ENCODE data around the gene ACBD4.

ACBD4 gene

DNA sequence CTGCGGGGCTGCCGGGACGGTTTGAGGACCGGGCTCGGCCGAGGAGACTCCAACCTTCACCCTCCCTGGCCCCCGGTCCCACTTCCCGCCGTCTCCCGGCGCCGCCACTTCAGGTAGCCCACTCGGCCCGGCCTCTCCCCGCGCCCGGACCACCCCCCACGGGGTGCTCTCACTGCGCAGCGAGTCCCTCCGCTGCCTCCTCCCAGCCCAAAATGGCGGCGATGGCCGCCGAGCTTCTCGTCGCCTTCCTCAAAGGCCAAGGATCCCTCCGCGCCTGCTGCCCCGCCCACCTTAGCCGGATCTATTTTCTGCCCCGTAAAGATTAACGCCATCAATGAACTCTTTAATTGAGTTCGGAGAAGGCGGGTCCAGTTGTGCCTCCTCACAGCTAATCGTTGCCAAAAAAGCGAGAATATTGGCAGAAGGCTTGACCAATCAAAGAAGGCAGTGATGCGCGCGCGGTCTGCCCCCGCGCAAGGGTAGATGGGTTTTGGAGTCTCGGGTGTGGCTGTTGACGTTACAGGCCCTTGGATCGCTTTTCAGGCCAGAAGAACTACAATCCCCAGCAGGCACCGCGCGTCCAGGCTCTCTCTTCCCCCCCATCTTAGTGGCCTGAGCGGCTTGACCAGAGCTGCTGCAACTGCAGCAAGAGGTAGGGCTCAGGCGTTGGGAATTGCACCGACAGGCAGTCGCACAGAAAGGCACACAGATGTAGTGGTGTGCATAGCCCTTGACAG lies 26.0 kb downstream of the ACBD4 start, which contains the start of gene HEXIM2:
Gene HEXIM2 (plus strand): TSS at position 588 of the 737 bp plus-strand sequence. CDS start 919 bp downstream, outside the sequence.
- peak; percentile 99 for DNase-seq

DNA sequence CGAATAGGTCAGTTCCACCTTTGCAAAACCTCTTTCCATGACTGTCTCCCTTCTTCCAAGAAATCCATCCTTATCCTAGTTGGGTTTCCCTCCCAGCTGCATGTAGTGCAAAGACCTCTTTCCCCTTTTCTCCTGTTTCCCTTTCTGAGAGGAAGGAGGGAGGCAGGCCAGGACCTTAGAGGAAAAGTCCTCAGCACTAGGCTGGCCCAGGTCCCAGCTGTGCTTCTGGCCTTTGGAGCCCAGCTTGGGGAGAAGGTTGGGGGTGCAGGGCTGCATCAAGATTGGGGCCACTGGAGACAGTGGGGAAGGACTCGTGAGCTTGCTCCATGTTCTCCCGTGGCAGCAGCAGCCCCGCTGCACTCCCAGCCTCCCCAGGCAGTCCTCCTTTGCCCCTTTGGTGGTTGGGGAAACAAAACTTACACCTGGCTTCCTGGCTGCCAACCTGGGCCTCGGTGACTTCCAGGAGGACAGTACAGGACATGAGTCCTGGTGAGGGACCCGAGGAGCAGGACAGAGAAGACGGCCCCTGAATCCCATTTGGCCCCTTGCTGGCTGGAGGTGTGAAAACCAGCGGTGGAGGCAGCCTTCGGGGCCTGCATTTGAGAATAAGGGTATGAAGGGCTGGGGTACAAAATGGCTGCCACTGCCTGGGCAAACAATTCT lies 26.7 kb downstream of the ACBD4 start:
- DNase-seq, result no peak

DNA sequence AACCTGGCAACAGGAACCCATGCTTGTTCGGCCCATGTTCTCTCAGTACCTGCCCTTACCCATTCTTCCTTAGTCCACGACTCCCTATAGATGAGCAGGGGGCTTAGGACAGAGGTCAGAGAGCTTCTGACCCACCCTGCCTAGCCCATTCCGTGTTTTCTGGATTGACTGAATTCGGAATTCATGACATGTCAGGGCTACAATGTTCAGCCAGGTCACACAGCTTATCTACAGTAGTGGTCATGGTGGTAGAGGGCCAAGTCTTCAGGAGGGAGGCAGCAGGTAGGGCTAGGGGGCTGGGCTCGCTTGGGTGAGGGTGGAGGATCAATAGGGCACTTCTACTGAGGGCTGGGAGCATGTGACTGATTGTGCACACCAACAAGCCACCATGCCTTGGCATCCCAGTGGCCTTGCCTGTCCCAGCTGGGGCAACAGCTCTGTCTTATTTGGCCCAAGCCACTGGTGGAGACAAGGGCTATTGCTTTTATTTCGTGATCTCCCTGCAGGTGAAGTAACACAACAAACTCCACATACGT lies 29.3 kb downstream of the ACBD4 start:
- DNase-seq, result no peak

DNA sequence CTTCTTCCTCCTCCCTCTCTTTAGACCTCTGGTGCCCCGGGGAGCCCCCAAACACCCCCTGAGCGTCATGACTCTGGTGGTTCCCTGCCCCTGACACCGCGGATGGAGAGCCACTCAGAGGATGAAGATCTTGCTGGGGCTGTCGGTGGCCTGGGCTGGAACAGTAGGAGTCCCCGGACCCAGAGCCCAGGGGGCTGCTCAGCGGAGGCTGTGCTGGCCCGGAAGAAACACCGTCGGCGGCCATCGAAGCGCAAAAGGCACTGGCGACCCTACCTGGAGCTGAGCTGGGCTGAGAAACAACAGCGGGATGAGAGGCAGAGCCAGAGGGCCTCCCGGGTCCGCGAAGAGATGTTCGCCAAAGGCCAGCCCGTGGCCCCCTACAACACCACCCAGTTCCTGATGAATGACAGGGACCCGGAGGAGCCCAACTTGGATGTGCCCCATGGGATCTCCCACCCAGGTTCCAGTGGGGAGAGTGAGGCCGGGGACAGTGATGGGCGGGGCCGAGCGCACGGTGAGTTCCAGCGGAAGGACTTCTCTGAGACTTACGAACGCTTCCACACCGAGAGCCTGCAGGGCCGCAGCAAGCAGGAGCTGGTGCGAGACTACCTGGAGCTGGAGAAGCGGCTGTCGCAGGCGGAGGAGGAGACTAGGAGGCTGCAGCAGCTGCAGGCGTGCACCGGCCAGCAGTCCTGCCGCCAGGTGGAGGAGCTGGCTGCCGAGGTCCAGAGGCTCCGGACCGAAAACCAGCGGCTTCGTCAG lies 33.7 kb downstream of the ACBD4 start:
- DNase-seq, result no peak

DNA sequence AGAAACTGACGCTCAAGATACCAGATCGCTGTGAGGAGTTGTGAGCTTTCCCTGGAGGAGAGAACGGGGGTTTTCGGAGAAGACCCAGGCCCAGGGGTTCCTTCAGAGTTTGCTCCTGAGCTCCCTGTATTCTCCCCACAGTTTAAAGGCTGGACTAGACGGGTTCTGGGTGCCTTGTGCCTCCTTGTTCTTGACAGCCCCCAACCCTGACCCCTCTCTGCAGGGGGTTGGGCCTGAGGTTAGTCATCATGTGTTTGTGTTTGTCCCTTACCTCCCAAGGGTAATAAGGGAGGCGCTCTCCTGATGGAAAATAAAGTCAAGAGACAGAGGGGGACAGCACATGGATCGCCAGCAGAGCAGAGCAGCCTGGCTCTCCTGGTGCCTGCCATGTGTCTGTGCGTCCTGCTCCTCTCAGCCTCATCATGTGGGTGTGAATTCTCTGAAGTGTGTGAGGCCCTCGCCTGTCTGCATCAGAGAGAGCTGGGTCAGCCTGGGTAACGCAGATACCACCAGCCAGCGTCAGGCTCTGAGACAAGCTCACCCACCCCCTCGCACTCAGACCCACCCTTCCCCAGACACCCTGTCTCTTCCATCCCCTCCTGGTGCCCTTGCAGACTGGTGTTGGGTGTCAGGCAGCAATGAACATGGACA lies 34.9 kb downstream of the ACBD4 start:
- DNase-seq, result no peak

DNA sequence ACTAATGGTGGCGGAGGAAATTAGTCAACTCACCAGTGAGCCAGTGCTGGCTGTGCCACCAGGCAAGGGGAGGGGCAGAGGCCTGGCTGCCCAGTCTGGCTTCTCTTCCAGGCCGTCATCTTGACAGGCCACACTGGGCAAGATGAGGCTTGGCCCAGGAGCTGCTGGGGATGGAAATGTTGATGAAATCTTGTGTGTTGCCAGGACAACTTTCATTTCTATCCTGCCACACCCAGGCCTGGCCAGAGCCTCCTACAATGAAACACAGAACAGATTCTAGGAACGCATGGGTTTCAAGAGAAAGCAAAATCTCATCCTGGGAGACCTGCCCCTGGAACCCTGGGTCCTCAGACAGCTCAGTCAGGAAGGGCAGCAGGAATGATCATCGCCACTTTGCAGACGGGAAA lies 35.4 kb downstream of the ACBD4 start:
- DNase-seq, result peak; percentile 91

DNA sequence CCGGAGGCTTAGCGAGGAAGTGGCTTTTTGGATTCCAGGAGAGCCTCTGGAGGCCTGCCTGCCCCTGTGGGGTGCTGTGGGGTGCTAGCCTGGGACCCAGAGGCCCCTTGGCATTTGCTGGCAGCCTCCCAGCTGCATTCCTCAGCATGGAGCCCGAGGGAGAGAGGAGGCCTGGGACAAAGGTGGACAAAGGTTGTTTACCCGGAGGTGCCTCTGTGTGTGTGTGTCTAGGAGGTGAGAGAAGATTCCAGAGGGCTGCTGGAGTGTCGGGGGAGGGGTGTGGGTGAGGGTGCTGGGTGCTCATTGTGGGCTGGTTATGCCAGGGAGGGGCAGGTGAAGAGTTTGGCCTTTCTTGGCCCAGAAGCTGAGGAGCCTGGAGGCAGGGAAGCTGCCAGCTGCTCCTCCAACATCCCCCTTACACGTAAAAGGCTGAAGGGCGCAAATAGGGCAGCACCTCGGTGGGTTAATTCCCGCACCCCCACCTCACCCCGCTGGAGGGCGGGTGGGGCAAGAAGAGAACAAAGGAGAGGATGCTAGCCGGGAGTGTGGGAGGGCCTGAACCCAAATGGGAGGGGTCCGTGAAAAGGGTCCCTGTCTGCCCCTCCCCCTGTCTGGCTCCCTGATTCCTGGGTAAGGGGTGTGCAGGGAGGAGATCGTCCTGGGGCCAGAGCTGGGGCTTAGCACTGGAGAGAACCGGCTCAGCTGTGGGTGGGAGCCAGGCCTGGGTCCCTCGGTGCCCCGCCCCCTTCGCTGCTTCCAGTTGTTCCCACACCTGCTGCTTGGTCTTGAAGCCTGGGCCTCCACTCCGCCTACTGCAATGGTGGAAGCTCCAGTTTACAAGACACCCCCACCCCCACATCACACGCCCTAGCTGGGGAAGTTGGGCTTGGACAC lies 36.1 kb downstream of the ACBD4 start:
- peak; percentile 88 for DNase-seq

DNA sequence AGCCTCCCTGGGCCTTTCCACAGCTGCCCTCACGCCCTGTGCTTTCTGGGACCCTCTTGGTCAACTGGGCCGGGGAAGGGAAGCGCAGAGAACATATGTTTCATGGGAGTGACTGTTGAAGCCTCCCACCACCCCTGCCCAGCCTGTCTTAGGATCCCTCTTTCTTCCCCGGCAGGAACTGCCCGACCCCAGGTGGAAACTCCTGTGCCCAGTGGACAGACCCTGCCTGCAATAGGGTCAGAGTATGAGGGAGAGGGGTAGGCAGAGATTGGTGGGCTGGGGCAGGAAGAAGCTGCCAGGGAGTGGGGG lies 36.7 kb downstream of the ACBD4 start:
- no peak for DNase-seq

DNA sequence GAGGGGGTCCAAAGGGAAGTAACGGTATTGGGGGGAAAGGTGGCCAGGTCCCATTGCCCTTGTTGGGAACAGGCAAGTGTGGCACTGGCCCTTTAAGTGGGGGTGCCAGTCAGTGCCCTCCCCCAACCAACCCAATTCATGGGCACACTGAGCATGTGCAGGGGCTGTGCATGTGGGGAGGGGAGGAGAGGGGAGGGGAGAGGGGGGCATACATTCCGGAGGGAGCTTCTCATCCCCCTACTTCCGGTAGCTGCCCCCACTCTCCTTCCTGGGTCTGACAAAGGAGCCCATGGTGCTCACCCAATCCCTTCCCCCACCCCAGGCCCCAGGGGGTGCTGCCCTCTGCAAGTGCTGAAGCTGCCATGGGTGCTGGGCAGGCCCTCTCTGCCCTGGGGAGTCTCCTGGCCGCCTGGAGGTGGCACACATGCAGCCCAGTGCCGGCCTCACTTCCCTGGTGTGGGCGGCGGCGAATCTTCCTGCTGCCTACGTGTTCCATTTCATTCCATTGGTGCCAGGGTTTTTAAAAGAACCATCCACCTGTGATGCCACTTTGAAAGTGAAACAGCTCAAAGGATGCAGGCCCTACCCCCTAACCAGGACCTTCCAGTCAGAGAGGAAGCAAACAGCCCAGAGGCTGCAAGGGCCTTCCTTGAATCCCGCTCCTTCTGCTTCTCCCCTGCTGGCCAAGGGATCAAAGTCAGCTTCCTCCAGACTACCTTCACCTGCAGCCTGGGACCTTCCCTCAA lies 37.2 kb downstream of the ACBD4 start:
- peak; percentile 87 for DNase-seq

DNA sequence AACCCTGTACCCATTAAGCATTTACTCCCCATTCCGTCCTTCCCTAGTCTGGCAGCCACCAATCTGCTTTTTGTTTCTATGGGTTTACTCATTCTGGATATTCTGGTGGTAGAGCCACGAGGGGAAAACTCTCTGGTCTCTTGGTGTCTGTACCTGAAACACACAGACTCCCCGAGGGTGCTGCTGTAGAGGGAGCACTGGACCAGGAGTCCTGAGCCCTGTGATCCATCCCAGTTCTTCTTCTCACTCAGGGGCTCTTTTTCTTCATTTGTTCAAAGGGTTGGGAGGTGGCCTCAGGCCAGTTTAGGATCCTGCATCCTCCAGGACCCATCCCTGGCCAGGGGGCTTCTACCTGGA lies 40.2 kb downstream of the ACBD4 start:
- no peak for DNase-seq

DNA sequence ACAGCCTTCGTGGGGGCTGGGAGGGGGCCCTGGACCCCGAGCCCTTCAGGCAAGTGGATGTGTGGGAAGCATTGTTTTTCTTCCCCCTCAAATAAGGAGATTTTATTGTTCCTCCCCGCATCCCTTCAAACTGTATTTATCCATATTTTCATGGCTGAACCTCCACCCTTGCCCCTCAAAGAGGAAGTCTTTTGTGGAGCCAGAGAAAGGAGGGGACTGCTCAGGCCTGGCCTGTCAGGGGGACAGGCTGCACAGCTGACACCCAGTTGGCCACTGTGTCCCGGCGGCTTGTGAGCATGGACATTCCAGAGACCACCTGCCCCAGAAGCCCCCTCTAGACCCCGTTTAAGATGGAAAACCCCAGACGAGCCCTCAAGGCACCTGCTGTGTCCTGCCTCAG lies 42.1 kb downstream of the ACBD4 start:
- no peak for DNase-seq

DNA sequence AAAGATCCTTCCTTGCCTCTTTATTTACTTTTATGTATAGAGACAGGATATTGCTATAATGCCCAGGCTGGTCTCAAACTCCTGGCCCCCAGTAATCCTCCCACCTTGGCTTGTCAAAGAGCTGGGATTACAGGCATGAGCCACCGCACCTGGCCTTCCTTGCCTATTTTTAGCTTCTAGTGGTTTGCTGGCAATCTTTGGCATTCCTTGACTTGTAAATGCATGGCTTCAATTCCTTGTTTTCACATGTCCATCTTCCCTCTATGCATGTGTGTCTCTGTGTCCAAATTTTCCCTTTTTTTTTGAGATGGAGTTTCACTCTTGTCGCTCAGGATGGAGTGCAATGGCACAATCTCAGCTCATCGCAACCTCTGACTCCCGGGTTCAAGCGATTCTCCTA lies 48.7 kb downstream of the ACBD4 start:
- no peak for DNase-seq

DNA sequence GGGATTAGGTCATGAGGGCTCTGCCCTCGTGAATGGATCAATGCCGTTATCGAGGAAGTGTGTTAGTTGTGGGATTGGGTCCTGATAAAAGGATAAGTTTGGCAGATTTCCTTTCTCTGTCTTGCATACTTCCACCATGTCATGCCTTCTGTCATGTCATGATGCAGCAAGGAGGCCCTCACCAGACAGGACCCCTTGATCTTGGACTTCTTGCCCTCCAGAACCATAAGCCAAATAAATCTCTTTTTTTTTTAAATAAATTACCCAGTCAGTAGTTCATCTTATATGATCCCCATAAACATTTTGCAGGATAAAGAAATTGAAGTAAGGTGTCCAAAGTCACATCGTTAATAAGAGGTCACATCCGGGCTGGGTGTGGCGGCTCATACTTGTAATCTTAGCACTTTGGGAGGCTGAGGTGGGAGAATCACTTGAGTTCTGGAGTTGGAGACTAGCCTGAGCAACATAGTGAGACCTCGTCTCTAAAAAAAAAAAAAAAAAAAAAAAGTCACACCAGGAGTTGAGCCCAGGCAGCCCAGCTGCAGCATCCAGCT lies 51.4 kb downstream of the ACBD4 start:
- no peak for DNase-seq

DNA sequence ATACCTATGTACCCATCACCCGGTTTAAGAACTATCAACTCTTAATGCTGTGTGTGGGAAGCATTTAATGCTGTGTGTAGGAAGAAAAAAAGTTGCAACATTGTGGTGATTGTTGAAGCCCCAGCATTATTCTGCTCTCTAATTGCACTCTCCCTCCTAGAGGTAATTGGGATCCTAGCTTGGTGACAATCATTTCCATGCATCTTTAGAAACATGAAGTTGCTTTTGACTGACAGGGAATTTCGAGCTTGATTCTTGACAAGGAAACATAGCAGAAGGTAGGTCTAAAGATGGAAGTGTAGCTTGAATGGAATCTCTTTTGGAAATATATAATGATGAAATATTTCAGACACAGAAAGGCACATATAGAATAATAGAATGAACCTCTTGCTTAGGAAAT lies 53.5 kb downstream of the ACBD4 start:
- DNase-seq, result no peak

DNA sequence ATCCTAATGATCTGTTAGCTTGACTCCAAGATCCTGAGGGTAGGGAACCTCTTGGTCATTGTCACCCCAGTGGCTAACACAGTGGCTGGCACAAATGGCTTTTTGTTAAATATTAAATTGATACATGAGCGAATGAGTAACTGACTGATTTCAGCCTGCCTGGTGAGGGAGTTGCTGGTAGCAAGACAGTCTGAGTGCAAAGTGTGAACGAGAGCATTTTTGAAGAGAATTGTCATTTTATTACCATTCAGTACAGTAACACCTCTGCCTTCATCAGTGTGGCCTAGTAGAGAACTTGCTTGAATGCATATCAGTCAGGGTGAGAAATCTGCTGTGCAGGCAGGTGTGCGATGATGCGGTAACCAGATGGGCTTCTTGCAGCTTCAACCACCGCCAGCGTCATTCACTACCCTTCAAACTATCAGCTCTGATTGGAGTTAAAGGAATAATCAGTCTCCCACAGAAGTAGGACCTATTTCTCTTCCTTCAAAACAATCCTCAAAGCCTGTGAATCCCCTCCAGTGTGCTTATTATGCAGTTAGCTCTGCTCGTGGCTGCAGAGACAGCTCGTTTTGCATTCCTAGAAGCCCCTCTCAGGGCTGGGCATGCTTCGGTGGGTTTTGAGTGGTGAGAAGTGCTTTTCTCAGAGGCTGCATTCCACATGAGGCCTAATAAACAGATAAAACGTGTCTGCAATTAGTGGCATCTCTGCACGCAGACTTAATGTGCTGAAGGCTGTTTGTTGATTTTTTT lies 55.2 kb downstream of the ACBD4 start:
- DNase-seq, result no peak

Data from femur (tissue), 1 donor.